Activated naive CD4-positive, alpha-beta T cell treated with anti-CD3 and anti-CD28 coated beads, Interleukin-2, amount 50 U/mL, for 72 hours (primary cell): ENCODE data around the gene SEMA3C. TPM values are rescaled to one million over a fixed set of nuclear protein-coding genes. Genes with fewer than 3 reads are reported as not detected.

Source experiments
- ATAC-seq, 2 donors: fragments of 150-1000 bp; cut with Tn5 transposase; 2 replicates each; pipeline ENCODE4 v1.10.0; 2021; ENCODE audit warnings: mild to moderate bottlenecking in 2 of 2, moderate library complexity in 2 of 2
- DNase-seq, 2 donors: peaks; one replicate each; pipeline ENCODE4 v3.0.0; 2021 to 2022; ENCODE audit warnings: low spot score in 2 of 2
- H3K27ac Mint-ChIP-seq, 2 donors: one replicate each; pipeline ENCODE4 v1.8.0; 2022; ENCODE audit warnings: mild to moderate bottlenecking in 2 of 2, mixed read lengths in 2 of 2
- H3K36me3 Mint-ChIP-seq, 2 donors: one replicate each; pipeline ENCODE4 v1.8.0; 2022; ENCODE audit warnings: mixed read lengths in 2 of 2
- H3K9me3 Mint-ChIP-seq, 2 donors: one replicate each; pipeline ENCODE4 v1.8.0; 2022; ENCODE audit warnings: mixed read lengths in 2 of 2
- total RNA-seq, 2 donors: library from RNA; stranded (reverse); gene quantifications; one replicate each; pipeline ENCODE4 v1.2.3, GENCODE V29; 2022

SEMA3C gene
- total RNA-seq, 2 donors from 2014 or later, result not detected

- peaks cover 0 to 9% of the 10 kb centered on the region in 2 donors for H3K9me3 Mint-ChIP-seq
- H3K27ac Mint-ChIP-seq, result no peak overlapping the region
- no peak for ATAC-seq
- DNase-seq, result no peak
- H3K36me3 Mint-ChIP-seq, result no peaks in the 10 kb centered on the region
Measured at GRCh38 chr7:80826520-80827238, 92.2 kb downstream of the SEMA3C start.

- ATAC-seq (no peak), DNase-seq (no peak)
- Mint-ChIP-seq H3K27ac (no peak overlapping the region), H3K36me3 (no peaks in the 10 kb centered on the region), H3K9me3 (peaks cover 0 to 5% of the 10 kb centered on the region in 2 donors)
Measured at GRCh38 chr7:80825499-80825898, 93.4 kb downstream of the SEMA3C start.

GRCh38 chr7:80824253-80824652, 94.6 kb downstream of the SEMA3C start:
- H3K36me3 Mint-ChIP-seq, result no peaks in the 10 kb centered on the region
- no peak overlapping the region for H3K27ac Mint-ChIP-seq
- H3K9me3 Mint-ChIP-seq, result peaks cover 0 to 5% of the 10 kb centered on the region in 2 donors
- DNase-seq (no peak), ATAC-seq (no peak)

GRCh38 chr7:80823057-80823456, 95.8 kb downstream of the SEMA3C start:
- peaks cover 0 to 5% of the 10 kb centered on the region in 2 donors for H3K9me3 Mint-ChIP-seq
- no peaks in the 10 kb centered on the region for H3K36me3 Mint-ChIP-seq
- no peak for DNase-seq
- no peak overlapping the region for H3K27ac Mint-ChIP-seq
- no peak for ATAC-seq

GRCh38 chr7:80821771-80822319, 97.0 kb downstream of the SEMA3C start:
- Mint-ChIP-seq H3K27ac (no peak overlapping the region), H3K9me3 (peaks cover 0 to 5% of the 10 kb centered on the region in 2 donors), H3K36me3 (no peaks in the 10 kb centered on the region)
- no peak for ATAC-seq
- no peak for DNase-seq

- H3K27ac Mint-ChIP-seq, result no peak overlapping the region
- no peak for ATAC-seq
- no peaks in the 10 kb centered on the region for H3K36me3 Mint-ChIP-seq
Measured at GRCh38 chr7:80819503-80819902, 99.3 kb downstream of the SEMA3C start.

GRCh38 chr7:80818181-80818580, 100.7 kb downstream of the SEMA3C start:
- Mint-ChIP-seq H3K9me3 (peaks cover 16 to 18% of the 10 kb centered on the region in 2 donors), H3K36me3 (no peaks in the 10 kb centered on the region), H3K27ac (no peak overlapping the region)
- ATAC-seq (no peak), DNase-seq (no peak)

More at GRCh38 chr7:80819503-80819902, 99.3 kb downstream of the SEMA3C start:
- DNase-seq, result no peak
- peaks cover 8 to 12% of the 10 kb centered on the region in 2 donors for H3K9me3 Mint-ChIP-seq

GRCh38 chr7:80816806-80817205, 102.0 kb downstream of the SEMA3C start:
- no peak for ATAC-seq
- DNase-seq, result no peak
- peaks cover 13 to 24% of the 10 kb centered on the region in 2 donors for H3K9me3 Mint-ChIP-seq
- H3K36me3 Mint-ChIP-seq, result no peaks in the 10 kb centered on the region
- H3K27ac Mint-ChIP-seq, result no peak overlapping the region

- Mint-ChIP-seq H3K9me3 (peaks cover 13 to 24% of the 10 kb centered on the region in 2 donors), H3K36me3 (no peaks in the 10 kb centered on the region), H3K27ac (no peak overlapping the region)
- ATAC-seq (no peak), DNase-seq (no peak)
Measured at GRCh38 chr7:80815733-80816132, 103.1 kb downstream of the SEMA3C start.

GRCh38 chr7:80809545-80809944, 109.3 kb downstream of the SEMA3C start:
- no peak overlapping the region for H3K27ac Mint-ChIP-seq
- ATAC-seq (no peak), DNase-seq (no peak)
- peaks cover 0 to 6% of the 10 kb centered on the region in 2 donors for H3K36me3 Mint-ChIP-seq
- H3K9me3 Mint-ChIP-seq, result peaks cover 13 to 21% of the 10 kb centered on the region in 2 donors

GRCh38 chr7:80807166-80807900, 111.5 kb downstream of the SEMA3C start:
- peaks cover 0 to 6% of the 10 kb centered on the region in 2 donors for H3K36me3 Mint-ChIP-seq
- H3K9me3 Mint-ChIP-seq, result peaks cover 7 to 8% of the 10 kb centered on the region in 2 donors
- no peak for ATAC-seq
- DNase-seq, result no peak
- no peak overlapping the region for H3K27ac Mint-ChIP-seq

- peaks cover 0 to 6% of the 10 kb centered on the region in 2 donors for H3K36me3 Mint-ChIP-seq
- no peak for DNase-seq
- H3K27ac Mint-ChIP-seq, result no peak overlapping the region
- peaks cover 4 to 8% of the 10 kb centered on the region in 2 donors for H3K9me3 Mint-ChIP-seq
- ATAC-seq, result no peak
Measured at GRCh38 chr7:80806663-80807062, 112.2 kb downstream of the SEMA3C start.

GRCh38 chr7:80804589-80804988, 114.3 kb downstream of the SEMA3C start:
- peaks cover 0 to 4% of the 10 kb centered on the region in 2 donors for H3K36me3 Mint-ChIP-seq
- DNase-seq, result no peak
- no peak overlapping the region for H3K27ac Mint-ChIP-seq
- H3K9me3 Mint-ChIP-seq, result peaks cover 2% of the 10 kb centered on the region in 2 donors
- no peak for ATAC-seq

GRCh38 chr7:80802527-80802926, 116.3 kb downstream of the SEMA3C start:
- no peak for DNase-seq
- no peak for ATAC-seq
- no peaks in the 10 kb centered on the region for H3K36me3 Mint-ChIP-seq
- H3K27ac Mint-ChIP-seq, result no peak overlapping the region
- no peaks in the 10 kb centered on the region for H3K9me3 Mint-ChIP-seq

GRCh38 chr7:80794631-80795573, 123.9 kb downstream of the SEMA3C start:
- DNase-seq, result no peak
- Mint-ChIP-seq H3K36me3 (no peaks in the 10 kb centered on the region), H3K27ac (no peak overlapping the region), H3K9me3 (no peaks in the 10 kb centered on the region)
- ATAC-seq, result no peak

GRCh38 chr7:80791509-80791929, 127.3 kb downstream of the SEMA3C start:
- no peak overlapping the region for H3K27ac Mint-ChIP-seq
- peaks cover 0 to 8% of the 10 kb centered on the region in 2 donors for H3K9me3 Mint-ChIP-seq
- ATAC-seq, result no peak
- no peaks in the 10 kb centered on the region for H3K36me3 Mint-ChIP-seq
- no peak for DNase-seq
